HTERT RPE-1 (cell line): Measurements from ENCODE around the gene REM2.

Experiments
- in situ Hi-C: fragments of 300-500 bp; cut with MboI; formaldehyde crosslinking; loops from 4 replicates; pipeline ENCODE4 v1.14.3; 2020; ENCODE audit warnings: low sequenced_read_pairs

The REM2 gene, protein sequence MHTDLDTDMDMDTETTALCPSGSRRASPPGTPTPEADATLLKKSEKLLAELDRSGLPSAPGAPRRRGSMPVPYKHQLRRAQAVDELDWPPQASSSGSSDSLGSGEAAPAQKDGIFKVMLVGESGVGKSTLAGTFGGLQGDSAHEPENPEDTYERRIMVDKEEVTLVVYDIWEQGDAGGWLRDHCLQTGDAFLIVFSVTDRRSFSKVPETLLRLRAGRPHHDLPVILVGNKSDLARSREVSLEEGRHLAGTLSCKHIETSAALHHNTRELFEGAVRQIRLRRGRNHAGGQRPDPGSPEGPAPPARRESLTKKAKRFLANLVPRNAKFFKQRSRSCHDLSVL

DNA sequence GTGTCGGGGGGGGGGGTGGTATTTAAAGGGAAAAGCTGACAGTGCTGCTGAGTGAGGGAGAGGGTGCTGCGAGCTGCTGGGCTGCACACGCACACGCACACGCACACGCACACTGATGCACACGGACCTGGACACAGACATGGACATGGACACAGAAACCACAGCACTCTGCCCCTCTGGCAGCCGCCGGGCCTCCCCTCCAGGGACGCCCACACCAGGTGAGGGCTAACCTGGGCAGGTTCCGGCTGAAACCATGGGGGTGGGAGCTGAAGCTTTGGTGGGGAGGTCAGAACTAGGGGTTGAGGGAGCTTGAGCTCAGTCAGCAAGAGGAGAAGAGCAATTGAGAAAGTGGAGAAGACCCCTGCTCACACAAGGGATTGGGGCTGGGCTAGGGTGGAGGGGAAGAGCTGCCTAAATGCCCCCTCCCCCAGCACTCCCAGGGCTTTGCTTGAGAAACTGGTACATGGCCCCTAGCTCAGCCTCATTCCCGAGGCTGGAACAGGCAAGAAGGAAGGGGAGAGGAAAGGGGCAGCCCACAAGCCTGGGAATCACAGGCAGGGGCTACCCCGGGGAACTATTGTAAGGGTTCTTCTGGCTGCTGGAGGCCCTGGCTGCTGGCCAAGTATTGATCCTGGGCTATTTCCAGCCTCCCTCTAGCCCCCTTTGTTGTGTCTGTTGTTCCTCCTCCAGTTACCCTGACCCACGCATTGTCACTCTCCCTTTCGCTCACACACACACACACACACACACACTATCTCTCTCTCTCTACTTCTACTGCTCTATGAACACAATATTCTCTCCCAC, at the start of gene REM2:
Gene REM2 (plus strand): TSS at position 50 of the 804 bp plus-strand sequence. CDS start 66 bp downstream, at position 116.
- in situ Hi-C loops, result no loop called here

DNA sequence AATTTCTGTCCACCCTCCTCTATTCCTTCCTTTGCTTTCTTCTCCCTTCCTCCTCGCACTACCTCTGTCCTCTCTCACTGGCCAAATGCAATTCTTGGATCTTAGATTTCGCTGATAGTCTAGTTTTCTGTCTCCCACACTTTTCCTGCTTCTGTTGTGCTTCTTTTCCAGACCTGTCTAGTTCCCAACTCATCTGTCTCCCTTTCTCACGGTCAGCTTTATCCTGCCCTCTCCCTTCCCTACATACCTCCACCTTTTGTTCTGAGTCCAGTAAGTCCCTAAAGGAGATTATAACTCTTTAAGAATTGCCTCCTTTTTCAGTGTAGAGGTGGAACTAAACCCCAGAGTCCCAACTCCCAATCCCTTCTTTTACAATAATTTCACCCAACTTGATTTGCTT, 47.5 kb upstream of the REM2 start:
- in situ Hi-C loops, result no loop called here

DNA sequence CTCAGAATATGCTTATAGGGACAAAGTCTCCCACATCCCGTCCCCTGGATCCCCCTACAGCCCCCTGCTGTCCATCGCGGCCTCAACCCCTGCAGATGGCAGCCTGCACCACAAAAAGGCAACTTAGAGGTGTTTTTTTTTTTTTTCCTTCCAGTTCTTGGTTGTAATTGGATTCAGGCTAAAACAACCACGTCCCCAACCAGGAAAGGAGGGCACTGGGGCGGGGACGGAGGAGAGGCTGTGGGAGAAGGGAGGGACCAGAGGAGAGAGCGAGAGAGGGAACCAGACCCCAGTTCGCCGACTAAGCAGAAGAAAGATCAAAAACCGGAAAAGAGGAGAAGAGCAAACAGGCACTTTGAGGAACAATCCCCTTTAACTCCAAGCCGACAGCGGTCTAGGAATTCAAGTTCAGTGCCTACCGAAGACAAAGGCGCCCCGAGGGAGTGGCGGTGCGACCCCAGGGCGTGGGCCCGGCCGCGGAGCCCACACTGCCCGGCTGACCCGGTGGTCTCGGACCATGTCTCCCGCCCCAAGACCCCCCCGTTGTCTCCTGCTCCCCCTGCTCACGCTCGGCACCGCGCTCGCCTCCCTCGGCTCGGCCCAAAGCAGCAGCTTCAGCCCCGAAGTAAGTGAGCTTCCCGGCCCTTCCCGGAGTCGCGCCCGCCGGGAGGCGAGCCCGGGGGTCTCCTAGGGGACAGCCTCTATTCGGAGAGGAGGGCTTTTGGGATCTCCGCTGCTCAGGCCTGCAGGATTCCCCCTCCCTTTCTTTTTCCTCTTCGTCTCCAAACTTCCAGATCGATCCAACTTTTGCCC, 46.5 kb upstream of the REM2 start, which contains the start of gene MMP14:
Gene MMP14 (plus strand): TSS at position 285 of the 813 bp plus-strand sequence. CDS start 233 bp downstream, at position 518.
- in situ Hi-C loops, result no loop called here

DNA sequence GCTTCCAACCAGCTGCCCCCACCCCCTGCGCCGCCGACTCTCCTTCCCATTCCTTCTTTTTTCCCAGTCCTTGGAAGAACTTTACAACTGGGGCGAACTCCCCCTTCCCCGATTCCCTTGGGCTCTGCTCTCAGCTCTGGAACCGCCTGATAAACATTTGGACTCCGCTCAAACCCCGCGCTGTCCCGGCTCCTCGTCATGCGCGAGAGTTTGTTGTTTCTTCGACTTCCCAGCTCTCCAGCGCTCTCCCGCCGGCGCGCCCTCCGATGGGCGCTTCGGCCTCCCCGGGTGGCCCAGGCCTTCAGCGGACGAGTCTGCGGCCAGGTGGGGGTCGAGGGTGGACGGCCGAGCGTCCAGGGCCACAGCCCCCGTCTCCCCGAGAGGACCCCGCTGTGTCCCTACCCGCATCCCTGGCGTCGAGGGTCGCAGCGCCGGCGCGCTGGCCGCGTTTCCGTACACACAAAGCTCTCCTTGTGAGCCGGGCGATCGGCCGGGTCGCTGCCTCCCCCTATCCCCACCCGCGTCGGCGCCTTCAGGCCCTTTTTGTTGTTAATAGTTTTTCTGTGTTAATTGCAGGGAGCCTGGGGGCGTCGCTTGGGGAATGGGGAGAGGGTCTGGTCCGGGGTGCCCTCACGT, 45.8 kb upstream of the REM2 start:
- in situ Hi-C loops, result no loop called here

DNA sequence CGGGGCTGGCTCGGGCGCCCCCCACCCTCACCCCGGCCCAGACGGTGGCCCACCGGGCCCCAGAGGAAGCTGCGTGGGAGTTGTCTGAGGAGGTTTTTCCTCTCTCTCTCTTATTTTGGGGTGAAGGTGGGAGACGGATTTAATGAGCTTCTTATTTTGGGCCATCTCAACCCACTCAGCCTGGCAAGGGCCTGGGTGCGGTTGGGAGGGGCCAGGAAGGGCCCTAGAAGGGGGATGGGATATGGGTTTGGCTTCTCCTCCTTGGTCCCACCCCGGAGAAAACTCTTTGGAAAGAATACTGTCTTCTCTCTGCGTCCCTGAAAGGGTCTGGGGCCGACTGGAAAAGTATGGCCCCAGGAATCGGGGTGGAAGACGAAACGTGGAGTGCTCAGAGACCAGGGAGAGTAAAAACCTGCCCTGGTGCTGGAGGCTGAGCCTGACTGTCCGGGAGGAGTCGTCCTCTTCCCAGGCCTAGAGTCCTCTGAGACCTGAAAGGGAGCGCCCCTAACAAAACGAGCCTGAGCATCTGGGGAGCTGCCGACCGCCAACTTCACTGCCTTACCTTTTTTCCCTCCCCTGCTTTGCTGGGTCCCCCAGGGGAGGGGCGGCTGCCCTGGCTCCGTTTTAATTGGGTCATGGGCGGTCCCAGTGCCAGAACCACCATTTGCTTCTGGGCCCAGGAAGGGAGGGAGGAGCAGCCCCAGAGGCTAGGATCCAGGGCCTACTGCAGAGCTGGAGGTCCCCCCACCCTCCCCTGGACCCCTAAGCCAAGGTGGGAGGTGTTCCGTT, 45.1 kb upstream of the REM2 start:
- in situ Hi-C loops, result no loop called here

DNA sequence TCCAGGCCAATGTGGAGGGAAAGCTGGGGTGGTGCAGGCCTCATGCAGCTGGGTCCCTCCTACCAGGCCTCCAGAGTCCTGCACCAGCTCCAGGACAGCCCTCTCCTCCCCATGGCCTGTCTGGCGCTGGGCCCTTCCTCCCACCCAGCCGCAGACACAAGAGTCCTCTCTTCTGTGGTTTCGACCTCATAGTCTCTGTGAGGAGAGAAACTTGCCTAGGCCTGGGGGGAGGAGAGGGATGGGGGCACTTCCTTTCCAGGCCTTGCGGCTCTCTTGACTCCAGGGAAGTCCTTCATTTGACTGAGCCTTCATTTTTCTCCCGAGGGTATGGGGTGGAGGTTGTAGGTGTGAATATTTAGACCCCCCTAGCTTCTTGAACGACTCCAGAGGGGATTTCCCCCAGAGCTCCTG, 44.4 kb upstream of the REM2 start:
- in situ Hi-C loops, result no loop called here

DNA sequence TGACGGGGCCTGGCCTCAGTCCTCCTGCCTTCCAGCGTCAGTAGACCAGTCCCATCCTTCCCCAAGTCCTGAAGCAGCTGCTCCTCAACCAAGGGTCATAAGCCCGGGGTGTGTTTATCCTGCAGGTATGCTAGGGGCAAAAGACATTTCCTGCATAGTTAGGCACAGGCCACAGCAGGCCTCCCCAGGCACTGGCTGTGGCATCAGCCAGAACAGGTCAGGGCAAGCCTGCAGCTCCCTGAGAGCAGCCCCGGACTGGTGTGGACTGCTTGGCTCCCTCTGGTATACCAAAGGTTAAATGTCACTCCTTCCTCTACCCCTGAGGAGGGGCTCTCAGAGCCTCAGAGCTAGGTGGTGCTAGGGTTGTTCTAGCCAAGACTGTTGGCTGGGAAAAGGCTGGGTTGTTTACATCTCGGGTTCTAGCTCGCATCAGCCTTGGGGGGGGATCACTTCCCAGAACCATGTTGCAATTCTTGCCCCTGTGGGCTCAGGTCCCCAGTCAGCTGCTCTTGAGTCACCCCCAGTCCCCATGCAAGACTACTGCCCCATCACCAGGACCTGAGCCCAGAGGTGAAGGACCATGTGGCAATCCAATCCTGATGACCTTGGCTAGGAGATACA, 43.8 kb upstream of the REM2 start:
- in situ Hi-C loops, result no loop called here

DNA sequence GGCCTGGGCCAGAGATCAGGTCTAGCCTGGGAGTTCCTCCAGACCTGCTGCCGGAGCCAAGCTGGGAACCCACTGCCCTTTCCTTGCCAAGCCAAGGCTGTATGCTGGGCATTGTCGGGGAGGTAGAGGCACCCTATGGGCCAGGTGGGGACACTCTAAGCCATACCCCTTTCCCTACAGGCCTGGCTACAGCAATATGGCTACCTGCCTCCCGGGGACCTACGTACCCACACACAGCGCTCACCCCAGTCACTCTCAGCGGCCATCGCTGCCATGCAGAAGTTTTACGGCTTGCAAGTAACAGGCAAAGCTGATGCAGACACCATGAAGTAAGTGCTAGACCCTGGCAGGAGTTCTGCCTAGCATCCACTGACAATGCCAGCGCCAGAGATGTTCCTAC, 41.7 kb upstream of the REM2 start:
- in situ Hi-C loops, result no loop called here

DNA sequence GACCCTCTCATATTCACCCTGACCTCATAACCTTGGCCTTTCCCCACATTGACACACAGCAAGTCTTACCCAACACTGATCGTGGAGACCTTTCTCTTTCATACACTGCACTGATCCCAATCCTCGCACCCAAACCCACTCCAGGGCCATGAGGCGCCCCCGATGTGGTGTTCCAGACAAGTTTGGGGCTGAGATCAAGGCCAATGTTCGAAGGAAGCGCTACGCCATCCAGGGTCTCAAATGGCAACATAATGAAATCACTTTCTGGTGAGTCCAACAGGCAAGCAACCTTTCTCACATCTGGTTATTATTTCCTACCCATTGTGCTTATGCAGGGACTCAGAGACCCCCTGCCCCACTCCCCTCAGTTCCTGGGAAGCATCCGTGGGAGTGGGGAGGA, 41.3 kb upstream of the REM2 start:
- in situ Hi-C loops, result no loop called here

DNA sequence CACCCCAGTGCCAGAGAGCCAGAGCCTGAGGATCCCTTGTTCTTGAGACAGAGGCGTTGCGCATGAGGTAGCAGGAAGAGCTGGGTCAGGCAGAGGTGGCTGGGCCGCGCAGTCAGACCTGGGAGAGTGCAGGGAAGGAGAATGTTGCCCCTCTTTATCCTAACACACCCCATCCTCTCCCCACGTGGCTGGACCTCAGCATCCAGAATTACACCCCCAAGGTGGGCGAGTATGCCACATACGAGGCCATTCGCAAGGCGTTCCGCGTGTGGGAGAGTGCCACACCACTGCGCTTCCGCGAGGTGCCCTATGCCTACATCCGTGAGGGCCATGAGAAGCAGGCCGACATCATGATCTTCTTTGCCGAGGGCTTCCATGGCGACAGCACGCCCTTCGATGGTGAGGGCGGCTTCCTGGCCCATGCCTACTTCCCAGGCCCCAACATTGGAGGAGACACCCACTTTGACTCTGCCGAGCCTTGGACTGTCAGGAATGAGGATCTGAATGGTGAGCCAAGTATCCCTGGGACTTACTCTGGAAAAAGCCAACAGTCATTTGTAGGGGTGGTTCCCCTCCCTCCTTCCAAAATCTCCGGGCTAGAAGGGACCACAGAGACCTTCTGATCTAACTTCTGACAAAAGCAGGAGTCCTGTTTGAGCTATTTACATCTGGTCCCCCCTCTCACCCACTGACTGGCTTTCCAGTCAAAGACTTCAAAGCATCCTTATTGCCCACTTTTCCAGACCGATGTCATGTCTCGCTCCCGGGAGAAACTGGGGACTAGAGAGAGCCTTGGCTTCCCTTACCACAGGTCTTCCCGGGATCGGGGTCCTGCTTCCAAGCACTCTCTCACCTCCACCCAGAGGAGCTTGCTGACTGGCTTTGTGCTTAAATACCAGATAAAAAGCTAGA, 40.6 kb upstream of the REM2 start:
- in situ Hi-C loops, result no loop called here

DNA sequence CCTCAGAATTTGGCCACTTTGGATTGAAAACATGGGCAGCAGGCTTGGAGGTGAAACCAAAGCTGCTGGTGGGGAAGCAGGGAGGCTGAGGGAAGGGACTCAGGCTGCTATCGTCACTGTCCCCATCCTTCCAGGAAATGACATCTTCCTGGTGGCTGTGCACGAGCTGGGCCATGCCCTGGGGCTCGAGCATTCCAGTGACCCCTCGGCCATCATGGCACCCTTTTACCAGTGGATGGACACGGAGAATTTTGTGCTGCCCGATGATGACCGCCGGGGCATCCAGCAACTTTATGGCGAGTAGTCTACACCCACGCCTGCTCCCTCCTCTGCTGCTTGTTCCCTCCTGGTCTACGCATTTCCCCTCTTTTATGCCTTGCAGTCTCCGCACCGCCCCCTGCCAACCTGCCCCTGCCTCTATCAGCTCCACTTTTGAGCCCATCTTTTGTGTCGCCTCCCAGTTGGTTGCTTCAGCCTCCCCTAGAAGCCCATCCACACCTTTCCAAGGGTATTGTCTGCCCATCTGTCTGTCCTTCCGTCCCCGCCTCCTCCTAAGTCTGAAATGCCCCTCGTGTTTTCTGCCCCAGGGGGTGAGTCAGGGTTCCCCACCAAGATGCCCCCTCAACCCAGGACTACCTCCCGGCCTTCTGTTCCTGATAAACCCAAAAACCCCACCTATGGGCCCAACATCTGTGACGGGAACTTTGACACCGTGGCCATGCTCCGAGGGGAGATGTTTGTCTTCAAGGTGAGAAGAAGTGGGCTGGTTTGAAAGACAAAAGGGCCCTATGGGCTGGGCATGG, 39.7 kb upstream of the REM2 start:
- in situ Hi-C loops, result no loop called here

DNA sequence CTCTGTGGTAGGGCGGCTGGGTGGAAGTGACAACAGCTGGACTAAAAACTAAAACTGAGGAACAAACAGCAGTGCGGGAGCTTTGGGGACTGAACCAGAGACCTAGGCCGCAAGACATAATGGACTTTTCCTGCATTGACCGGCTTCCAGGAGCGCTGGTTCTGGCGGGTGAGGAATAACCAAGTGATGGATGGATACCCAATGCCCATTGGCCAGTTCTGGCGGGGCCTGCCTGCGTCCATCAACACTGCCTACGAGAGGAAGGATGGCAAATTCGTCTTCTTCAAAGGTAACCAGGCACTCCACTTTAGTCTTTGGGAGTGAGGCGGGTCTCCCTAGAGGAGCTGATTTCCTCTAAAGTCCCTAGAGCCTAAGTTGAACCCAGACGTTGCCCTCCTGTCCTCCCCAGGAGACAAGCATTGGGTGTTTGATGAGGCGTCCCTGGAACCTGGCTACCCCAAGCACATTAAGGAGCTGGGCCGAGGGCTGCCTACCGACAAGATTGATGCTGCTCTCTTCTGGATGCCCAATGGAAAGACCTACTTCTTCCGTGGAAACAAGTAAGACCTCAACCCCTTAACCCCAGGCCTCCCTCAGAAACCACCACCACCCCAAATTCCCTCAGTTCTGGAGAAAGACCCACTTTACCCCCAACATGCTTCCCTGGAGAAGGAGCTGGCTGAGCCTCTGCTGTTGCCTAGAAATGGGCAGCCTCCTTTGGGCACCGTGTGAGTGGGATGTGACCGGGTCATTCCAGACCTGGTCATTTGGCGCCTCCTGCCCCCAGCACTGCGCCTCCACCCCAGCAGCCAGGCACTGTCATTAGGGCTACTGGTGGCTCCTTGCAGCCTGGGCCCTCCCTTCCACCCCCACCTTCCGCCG, 38.6 kb upstream of the REM2 start:
- in situ Hi-C loops, result no loop called here

DNA sequence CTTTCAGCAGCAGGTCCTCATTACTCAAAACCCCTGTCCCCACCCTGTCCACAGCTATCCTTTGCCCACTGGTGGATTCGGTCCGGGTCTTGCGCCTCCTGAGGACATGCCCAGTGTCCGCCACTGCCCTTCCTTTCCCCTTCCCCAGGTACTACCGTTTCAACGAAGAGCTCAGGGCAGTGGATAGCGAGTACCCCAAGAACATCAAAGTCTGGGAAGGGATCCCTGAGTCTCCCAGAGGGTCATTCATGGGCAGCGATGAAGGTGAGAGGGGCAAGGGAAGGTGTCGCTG, 38.0 kb upstream of the REM2 start:
- in situ Hi-C loops, result no loop called here

DNA sequence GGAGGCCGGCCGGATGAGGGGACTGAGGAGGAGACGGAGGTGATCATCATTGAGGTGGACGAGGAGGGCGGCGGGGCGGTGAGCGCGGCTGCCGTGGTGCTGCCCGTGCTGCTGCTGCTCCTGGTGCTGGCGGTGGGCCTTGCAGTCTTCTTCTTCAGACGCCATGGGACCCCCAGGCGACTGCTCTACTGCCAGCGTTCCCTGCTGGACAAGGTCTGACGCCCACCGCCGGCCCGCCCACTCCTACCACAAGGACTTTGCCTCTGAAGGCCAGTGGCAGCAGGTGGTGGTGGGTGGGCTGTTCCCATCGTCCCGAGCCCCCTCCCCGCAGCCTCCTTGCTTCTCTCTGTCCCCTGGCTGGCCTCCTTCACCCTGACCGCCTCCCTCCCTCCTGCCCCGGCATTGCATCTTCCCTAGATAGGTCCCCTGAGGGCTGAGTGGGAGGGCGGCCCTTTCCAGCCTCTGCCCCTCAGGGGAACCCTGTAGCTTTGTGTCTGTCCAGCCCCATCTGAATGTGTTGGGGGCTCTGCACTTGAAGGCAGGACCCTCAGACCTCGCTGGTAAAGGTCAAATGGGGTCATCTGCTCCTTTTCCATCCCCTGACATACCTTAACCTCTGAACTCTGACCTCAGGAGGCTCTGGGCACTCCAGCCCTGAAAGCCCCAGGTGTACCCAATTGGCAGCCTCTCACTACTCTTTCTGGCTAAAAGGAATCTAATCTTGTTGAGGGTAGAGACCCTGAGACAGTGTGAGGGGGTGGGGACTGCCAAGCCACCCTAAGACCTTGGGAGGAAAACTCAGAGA, 37.0 kb upstream of the REM2 start:
- in situ Hi-C loops, result no loop called here

DNA sequence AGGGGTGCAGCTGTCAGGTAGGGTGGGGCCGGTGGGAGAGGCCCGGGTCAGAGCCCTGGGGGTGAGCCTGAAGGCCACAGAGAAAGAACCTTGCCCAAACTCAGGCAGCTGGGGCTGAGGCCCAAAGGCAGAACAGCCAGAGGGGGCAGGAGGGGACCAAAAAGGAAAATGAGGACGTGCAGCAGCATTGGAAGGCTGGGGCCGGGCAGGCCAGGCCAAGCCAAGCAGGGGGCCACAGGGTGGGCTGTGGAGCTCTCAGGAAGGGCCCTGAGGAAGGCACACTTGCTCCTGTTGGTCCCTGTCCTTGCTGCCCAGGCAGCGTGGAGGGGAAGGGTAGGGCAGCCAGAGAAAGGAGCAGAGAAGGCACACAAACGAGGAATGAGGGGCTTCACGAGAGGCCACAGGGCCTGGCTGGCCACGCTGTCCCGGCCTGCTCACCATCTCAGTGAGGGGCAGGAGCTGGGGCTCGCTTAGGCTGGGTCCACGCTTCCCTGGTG, 36.2 kb upstream of the REM2 start:
- in situ Hi-C loops, result no loop called here
